Measurements from ENCODE around the gene EML6.
"Not testable (repeated sequence)": the region's sequence is repeated elsewhere in the genome, so short reads cannot be mapped to it uniquely, and the experiment has no call there.

Gene EML6

DNA sequence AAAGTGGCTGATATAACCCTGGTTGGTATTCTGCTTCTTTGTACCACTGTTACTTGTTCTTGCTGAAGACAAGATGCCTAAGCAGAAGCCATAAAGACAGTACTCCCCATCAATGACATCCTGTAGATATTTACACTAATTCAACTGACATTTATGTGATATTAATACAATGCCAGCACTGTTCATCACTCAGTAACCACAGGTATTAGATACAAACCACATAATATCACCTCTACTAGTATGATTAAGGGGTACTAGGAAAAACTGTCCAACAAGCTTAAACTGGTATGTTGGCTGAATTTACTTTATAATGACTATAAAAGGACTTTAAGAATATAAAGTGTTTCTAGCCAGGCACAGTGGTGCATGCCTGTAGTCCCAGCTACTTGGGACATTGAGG is 261.0 kb downstream of the EML6 start:
- Histone ChIP-seq H3K4me1 (ENCODE audit: control insufficient read depth, insufficient read depth, low read length) (peaks cover 19% of the 10 kb centered on the region), H3K27ac (ENCODE audit: low read depth, low read length) (no peak overlapping the region), H3K9ac (ENCODE audit: low read length) (no peak overlapping the region), H3K27me3 (ENCODE audit: control insufficient read depth, insufficient read depth, low read length) (no peaks in the 10 kb centered on the region), H3K4me3 (ENCODE audit: low read length) (no peak overlapping the region), H3K36me3 (ENCODE audit: control insufficient read depth, insufficient read depth, low read length) (peaks cover 3% of the 10 kb centered on the region)

DNA sequence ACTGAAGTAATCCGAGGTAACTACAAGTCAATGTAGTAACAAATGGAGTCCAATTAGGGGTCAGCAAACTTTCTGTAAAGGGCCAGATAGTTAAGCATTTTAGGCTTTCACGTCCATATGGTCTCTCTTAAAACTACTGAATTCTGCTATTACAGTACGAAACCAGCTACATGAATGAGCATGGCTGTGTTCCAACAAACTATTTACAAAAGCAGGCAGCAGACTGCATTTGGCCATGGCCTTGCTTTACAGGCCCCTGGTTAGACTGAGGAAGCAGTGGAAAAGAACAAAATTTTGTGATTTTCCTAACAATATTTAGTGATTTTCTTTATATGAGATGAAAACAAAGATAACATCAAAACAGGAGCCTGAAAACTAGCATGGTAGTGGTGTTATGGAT is 262.8 kb downstream of the EML6 start:
- H3K36me3 ChIP-seq (ENCODE audit: control insufficient read depth, insufficient read depth, low read length): peaks cover 3% of the 10 kb centered on the region
- no peak overlapping the region for H3K9ac ChIP-seq (ENCODE audit: low read length)
- no peaks in the 10 kb centered on the region for H3K27me3 ChIP-seq (ENCODE audit: control insufficient read depth, insufficient read depth, low read length)
- peaks cover 19% of the 10 kb centered on the region for H3K4me1 ChIP-seq (ENCODE audit: control insufficient read depth, insufficient read depth, low read length)
- H3K27ac ChIP-seq (ENCODE audit: low read depth, low read length): no peak overlapping the region
- H3K4me3 ChIP-seq (ENCODE audit: low read length): no peak overlapping the region

DNA sequence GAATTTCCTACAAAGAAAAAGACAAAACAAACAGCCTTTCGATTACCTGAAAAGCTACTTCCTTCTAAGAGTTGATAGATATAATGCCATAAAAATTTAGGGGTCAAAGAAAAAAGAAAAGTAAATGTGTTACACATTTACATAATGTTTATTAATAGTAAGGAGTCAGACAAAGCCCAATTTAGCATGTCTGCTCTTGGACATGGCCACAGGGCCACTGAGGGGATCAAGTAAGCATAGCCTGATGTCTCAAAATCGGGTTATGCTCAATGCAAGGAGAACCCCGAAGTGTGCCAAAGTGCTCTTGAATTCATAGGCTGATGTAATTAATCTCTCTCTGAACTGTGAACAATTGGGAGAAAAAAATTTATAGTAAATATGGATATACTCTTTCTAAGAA is 265.1 kb downstream of the EML6 start:
- Histone ChIP-seq H3K27ac (ENCODE audit: low read depth, low read length) (no peak overlapping the region), H3K4me1 (ENCODE audit: control insufficient read depth, insufficient read depth, low read length) (peaks cover 20% of the 10 kb centered on the region), H3K4me3 (ENCODE audit: low read length) (no peak overlapping the region), H3K9ac (ENCODE audit: low read length) (no peak overlapping the region), H3K27me3 (ENCODE audit: control insufficient read depth, insufficient read depth, low read length) (no peaks in the 10 kb centered on the region), H3K36me3 (ENCODE audit: control insufficient read depth, insufficient read depth, low read length) (peaks cover 3% of the 10 kb centered on the region)

DNA sequence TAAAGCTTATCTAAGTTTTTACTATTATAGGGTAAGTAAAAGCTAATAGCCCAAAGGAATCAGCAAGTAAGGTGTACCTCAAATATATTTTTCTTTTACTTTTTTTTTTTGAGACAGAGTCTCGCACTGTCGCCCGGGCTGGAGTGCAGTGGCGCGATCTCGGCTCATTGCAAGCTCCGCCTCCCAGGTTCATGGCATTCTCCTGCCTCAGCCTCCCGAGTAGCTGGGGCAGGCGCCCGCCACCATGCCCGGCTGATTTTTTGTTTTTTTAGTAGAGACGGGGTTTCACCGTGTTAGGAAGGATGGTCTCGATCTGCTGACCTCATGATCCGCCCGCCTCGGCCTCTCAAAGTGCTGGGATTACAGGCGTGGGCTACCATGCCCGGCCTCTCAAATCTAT is 267.2 kb downstream of the EML6 start:
- not testable (repeated sequence) for H3K9ac ChIP-seq (ENCODE audit: low read length); H3K4me3 ChIP-seq (ENCODE audit: low read length); H3K27ac ChIP-seq (ENCODE audit: low read depth, low read length); H3K27me3 ChIP-seq (ENCODE audit: control insufficient read depth, insufficient read depth, low read length); H3K36me3 ChIP-seq (ENCODE audit: control insufficient read depth, insufficient read depth, low read length)
- peaks cover 17% of the 10 kb centered on the region for H3K4me1 ChIP-seq (ENCODE audit: control insufficient read depth, insufficient read depth, low read length)

DNA sequence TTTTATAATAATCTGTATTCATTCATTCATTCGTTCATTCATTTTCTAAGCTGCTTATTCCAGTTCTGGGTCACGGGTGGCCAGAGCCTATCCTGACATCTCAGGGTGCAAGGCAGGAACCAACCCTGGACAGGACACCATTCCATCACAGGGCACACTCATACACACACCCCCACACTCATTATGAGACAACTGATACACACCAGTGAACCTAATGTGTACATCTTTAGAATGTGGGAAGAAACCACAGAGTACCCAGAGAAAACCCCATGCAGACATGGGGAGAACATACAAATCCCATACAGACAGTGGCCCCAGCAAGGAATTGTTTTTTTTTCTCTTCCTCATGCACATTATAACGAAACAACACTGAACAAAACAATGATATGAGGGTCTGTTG is 272.1 kb downstream of the EML6 start:
- H3K36me3 ChIP-seq (ENCODE audit: control insufficient read depth, insufficient read depth, low read length): no peaks in the 10 kb centered on the region
- H3K9ac ChIP-seq (ENCODE audit: low read length): no peak overlapping the region
- peaks cover 18% of the 10 kb centered on the region for H3K4me1 ChIP-seq (ENCODE audit: control insufficient read depth, insufficient read depth, low read length)
- no peaks in the 10 kb centered on the region for H3K27me3 ChIP-seq (ENCODE audit: control insufficient read depth, insufficient read depth, low read length)
- H3K4me3 ChIP-seq (ENCODE audit: low read length): no peak overlapping the region
- no peak overlapping the region for H3K27ac ChIP-seq (ENCODE audit: low read depth, low read length)

DNA sequence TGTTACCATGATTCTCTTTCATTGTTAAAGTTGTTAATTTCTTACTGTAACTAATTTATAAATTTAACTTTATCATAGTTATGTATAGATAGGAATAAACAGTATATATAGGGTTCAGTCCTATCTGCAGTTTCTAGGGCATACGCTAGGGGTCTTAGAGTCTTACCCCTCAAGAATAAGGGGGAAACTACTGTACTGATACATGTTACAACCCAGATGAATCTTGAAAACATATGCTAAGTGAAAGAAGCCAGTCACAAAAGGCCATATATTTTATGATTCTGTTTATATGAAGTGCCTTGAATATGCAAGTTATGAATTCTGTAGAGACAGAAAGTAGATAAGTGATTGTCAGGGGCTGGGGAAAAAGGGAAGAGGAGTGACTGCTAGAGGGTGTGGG is 274.4 kb downstream of the EML6 start:
- no peak overlapping the region for H3K27ac ChIP-seq (ENCODE audit: low read depth, low read length)
- peaks cover 18% of the 10 kb centered on the region for H3K4me1 ChIP-seq (ENCODE audit: control insufficient read depth, insufficient read depth, low read length)
- no peaks in the 10 kb centered on the region for H3K27me3 ChIP-seq (ENCODE audit: control insufficient read depth, insufficient read depth, low read length)
- no peak overlapping the region for H3K4me3 ChIP-seq (ENCODE audit: low read length)
- no peaks in the 10 kb centered on the region for H3K36me3 ChIP-seq (ENCODE audit: control insufficient read depth, insufficient read depth, low read length)
- H3K9ac ChIP-seq (ENCODE audit: low read length): no peak overlapping the region

DNA sequence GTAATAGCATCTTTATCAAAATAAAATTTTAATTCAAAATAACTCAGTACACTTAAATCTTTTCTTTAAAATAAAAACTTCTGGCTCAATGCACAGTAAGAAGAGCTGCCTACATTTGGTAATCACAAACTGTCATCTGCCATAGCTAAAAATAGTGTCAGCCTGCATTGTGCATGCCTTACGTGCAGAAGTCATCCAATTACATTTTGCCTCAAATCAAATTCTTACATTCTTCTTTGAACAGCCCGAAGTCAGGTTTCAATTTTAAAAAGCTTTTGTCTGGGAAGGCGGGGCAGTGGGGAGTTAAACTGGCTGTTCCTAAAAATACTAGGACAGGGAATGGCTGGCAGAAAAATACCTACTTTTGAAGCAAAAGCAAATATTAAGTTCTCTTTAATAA is 275.7 kb downstream of the EML6 start:
- no peaks in the 10 kb centered on the region for H3K36me3 ChIP-seq (ENCODE audit: control insufficient read depth, insufficient read depth, low read length)
- no peak overlapping the region for H3K27ac ChIP-seq (ENCODE audit: low read depth, low read length)
- no peaks in the 10 kb centered on the region for H3K27me3 ChIP-seq (ENCODE audit: control insufficient read depth, insufficient read depth, low read length)
- no peak overlapping the region for H3K4me3 ChIP-seq (ENCODE audit: low read length)
- H3K4me1 ChIP-seq (ENCODE audit: control insufficient read depth, insufficient read depth, low read length): peaks cover 12% of the 10 kb centered on the region
- H3K9ac ChIP-seq (ENCODE audit: low read length): no peak overlapping the region

DNA sequence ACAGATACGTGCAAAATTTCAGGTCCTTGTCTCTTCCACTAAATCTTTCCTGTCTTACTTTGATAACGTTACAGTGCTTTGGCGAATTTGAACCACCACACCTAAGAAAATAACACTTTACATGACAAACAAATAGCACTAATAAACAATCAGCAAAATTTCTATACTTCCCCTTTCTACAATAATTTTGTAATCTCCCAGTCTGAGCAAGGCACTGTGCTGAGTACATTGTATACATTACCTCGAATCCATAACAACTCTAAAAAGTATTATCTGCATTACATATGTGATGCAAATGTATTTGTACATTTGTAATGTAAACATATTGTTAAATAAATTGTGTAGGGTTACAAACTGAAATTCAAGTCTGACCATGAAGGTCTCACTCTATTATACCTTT is 276.9 kb downstream of the EML6 start:
- no peak overlapping the region for H3K9ac ChIP-seq (ENCODE audit: low read length)
- H3K27me3 ChIP-seq (ENCODE audit: control insufficient read depth, insufficient read depth, low read length): no peaks in the 10 kb centered on the region
- H3K4me1 ChIP-seq (ENCODE audit: control insufficient read depth, insufficient read depth, low read length): peaks cover 9% of the 10 kb centered on the region
- H3K4me3 ChIP-seq (ENCODE audit: low read length): no peak overlapping the region
- H3K27ac ChIP-seq (ENCODE audit: low read depth, low read length): no peak overlapping the region
- H3K36me3 ChIP-seq (ENCODE audit: control insufficient read depth, insufficient read depth, low read length): no peaks in the 10 kb centered on the region

DNA sequence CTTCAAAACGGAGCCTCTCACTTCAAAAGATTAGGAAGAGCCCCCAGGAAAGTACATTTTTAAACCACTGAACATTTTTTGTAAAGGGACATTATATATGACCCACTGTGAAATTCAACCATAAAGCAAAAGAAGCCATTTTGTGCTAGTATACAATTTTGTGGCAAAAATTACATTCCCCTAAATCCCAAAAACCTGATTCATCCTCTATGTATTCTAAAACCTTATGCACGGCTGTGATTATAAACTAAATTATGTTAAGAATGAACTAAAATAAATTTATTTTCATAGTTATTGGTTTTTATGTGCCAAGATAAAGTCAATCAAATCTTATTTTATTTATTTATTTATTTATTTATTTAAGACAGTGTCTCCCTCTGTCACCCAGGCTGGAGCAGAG is 278.3 kb downstream of the EML6 start:
- no peak overlapping the region for H3K9ac ChIP-seq (ENCODE audit: low read length)
- H3K27me3 ChIP-seq (ENCODE audit: control insufficient read depth, insufficient read depth, low read length): no peaks in the 10 kb centered on the region
- H3K27ac ChIP-seq (ENCODE audit: low read depth, low read length): no peak overlapping the region
- no peaks in the 10 kb centered on the region for H3K36me3 ChIP-seq (ENCODE audit: control insufficient read depth, insufficient read depth, low read length)
- H3K4me3 ChIP-seq (ENCODE audit: low read length): no peak overlapping the region
- H3K4me1 ChIP-seq (ENCODE audit: control insufficient read depth, insufficient read depth, low read length): peaks cover 9% of the 10 kb centered on the region

DNA sequence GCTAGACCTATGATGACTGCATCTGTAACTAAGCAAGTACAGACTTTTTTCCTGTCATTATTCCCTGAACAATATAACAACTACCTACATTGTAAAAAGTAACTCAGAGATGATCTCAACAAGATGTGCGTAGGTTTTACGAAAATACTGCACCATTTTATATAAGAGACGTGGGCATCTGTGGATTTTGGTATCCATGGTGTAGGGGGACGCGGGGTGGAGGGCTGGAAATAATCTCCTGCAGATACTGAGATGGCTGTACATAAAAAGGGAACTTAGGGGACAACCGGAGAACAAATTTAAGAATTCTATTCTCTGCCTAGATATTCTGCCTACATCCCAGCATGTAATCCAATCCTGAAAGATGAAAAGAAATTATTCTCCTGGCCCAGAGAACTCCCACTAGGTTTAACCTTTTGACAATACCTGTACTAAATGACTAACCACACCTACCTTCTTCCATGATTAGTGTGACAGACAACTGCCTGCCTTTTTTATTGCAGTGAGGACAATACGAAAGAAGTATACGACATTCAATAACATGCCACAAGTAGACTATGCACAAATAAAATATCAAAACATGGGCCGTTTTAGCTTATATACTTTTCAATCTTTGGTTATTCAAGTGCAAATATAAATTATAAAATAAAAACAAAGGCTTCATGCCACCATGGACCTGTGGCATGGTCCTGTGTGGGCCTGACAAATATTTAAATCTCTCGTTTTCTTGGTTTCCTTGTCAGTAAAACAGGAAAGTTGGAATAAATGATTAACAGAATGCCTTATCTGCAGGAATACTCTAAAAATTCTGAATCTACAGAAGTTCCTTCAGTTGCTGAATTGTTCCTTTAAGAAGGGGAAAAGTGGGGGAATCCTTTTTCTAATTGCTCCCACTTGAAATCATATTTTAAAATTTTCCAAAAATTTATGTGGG is 280.5 kb downstream of the EML6 start:
- no peaks in the 10 kb centered on the region for H3K27me3 ChIP-seq (ENCODE audit: control insufficient read depth, insufficient read depth, low read length)
- H3K4me1 ChIP-seq (ENCODE audit: control insufficient read depth, insufficient read depth, low read length): peaks cover 11% of the 10 kb centered on the region
- H3K36me3 ChIP-seq (ENCODE audit: control insufficient read depth, insufficient read depth, low read length): no peaks in the 10 kb centered on the region
- H3K4me3 ChIP-seq (ENCODE audit: low read length): no peak overlapping the region
- no peak overlapping the region for H3K9ac ChIP-seq (ENCODE audit: low read length)
- no peak overlapping the region for H3K27ac ChIP-seq (ENCODE audit: low read depth, low read length)

DNA sequence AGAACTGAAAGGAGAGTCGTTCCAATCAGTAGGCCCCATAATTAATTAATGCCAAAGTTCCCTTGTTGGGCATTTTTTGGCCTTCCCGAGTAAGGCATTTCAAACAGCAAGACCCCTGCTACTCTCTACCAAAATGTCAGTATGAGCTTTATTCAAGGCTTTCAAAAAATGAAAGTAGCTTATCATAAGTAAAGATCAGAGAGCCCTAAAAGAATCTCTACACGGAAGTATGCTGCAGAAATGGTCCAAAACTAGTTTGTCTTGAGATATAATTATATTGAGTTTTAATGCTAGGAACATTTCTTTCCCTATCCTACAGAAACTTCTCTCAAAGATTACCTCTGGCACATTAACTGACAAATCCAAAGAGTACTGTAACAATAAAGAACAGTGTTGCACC is 282.8 kb downstream of the EML6 start:
- Histone ChIP-seq H3K9ac (ENCODE audit: low read length) (no peak overlapping the region), H3K27ac (ENCODE audit: low read depth, low read length) (no peak overlapping the region), H3K4me1 (ENCODE audit: control insufficient read depth, insufficient read depth, low read length) (peaks cover 8% of the 10 kb centered on the region), H3K27me3 (ENCODE audit: control insufficient read depth, insufficient read depth, low read length) (no peaks in the 10 kb centered on the region), H3K36me3 (ENCODE audit: control insufficient read depth, insufficient read depth, low read length) (no peaks in the 10 kb centered on the region), H3K4me3 (ENCODE audit: low read length) (no peak overlapping the region)

DNA sequence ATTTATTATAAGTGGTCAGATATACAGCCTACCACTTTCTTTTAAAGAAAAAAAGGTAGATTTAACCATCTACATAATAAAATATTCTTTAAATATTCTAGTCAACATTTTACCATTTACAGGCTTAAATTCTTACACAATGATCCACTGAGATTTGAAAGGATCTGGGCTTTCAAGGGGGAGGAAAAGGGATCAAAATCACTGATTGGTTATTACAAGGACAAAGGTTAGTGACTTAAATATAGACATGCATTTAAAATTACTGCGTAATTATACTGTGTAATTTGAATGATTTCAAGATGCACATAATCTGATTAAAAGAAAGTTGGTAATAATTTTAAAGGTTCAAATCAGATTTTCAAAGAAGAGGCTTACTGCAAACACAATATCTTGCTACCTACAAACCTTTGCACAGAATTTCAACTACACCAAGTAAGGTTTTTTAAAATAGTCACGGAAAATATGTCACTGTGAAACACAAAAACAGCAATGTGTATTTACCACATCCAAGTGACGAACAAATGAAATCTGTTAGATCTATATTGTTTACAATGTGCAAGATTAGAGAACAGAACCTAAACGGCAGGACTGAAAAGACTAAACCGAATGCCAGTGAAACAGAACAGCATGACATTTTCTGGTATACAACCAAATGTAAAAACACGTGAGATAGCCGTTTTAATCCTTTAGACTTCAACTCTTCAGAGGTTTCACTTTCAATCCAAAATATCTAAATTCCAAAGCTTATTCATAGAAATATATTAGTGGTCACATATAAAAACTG is 286.0 kb downstream of the EML6 start:
- no peaks in the 10 kb centered on the region for H3K27me3 ChIP-seq (ENCODE audit: control insufficient read depth, insufficient read depth, low read length)
- no peak overlapping the region for H3K9ac ChIP-seq (ENCODE audit: low read length)
- H3K36me3 ChIP-seq (ENCODE audit: control insufficient read depth, insufficient read depth, low read length): no peaks in the 10 kb centered on the region
- peak overlapping the region; percentile 64 for H3K4me3 ChIP-seq (ENCODE audit: low read length)
- peaks cover 27% of the 10 kb centered on the region for H3K4me1 ChIP-seq (ENCODE audit: control insufficient read depth, insufficient read depth, low read length)
- H3K27ac ChIP-seq (ENCODE audit: low read depth, low read length): peak overlapping the region; percentile 15
